GM19025 (cell line): ENCODE measurements around the gene SCGN.
"Not testable (repeated sequence)": the region's sequence is repeated elsewhere in the genome, so short reads cannot be mapped to it uniquely, and the experiment has no call there.

Experiments used
- ATAC-seq: cut with Tn5 transposase; IDR thresholded peaks from one replicate; pipeline ENCODE4 v1.9.1; 2021; ENCODE audit warnings: mild to moderate bottlenecking, low read depth, moderate library complexity; ENCODE audit not compliant: unreplicated experiment

Gene SCGN

GRCh38 chr6:25717866-25718740 lies 66.1 kb downstream of the SCGN start:
- ATAC-seq = no peak

GRCh38 chr6:25726122-25726911 lies 74.3 kb downstream of the SCGN start:
- ATAC-seq = no peak

GRCh38 chr6:25727028-25727427 lies 75.0 kb downstream of the SCGN start:
- no peak for ATAC-seq

GRCh38 chr6:25730907-25731306 lies 78.9 kb downstream of the SCGN start:
- ATAC-seq = no peak

- no peak for ATAC-seq
Observed at GRCh38 chr6:25731721-25732120, 79.7 kb downstream of the SCGN start.

GRCh38 chr6:25732468-25733198 lies 80.6 kb downstream of the SCGN start:
- ATAC-seq = no peak

- ATAC-seq = no peak
Observed at GRCh38 chr6:25735261-25735660, 83.2 kb downstream of the SCGN start.

- no peak for ATAC-seq
Observed at GRCh38 chr6:25743868-25744267, 91.9 kb downstream of the SCGN start.

GRCh38 chr6:25745836-25746235 lies 93.8 kb downstream of the SCGN start:
- ATAC-seq = no peak

GRCh38 chr6:25746968-25747367 lies 95.0 kb downstream of the SCGN start:
- no peak for ATAC-seq

- ATAC-seq = no peak
Observed at GRCh38 chr6:25747477-25747876, 95.5 kb downstream of the SCGN start.

GRCh38 chr6:25748049-25748448 lies 96.0 kb downstream of the SCGN start:
- ATAC-seq = no peak

GRCh38 chr6:25748601-25749517 lies 96.8 kb downstream of the SCGN start:
- ATAC-seq = not testable (repeated sequence)

- ATAC-seq = no peak
Observed at GRCh38 chr6:25749837-25750236, 97.8 kb downstream of the SCGN start.

- ATAC-seq = no peak
Observed at GRCh38 chr6:25750906-25751305, 98.9 kb downstream of the SCGN start.
